ENCODE results near the gene CDC42. TPM values are rescaled to one million over a fixed set of nuclear protein-coding genes. Genes with fewer than 3 reads are reported as not detected.
A peak's percentile ranks its signal among the peaks of the same experiment; 100 is the strongest.
"Not testable (repeated sequence)": the region's sequence is repeated elsewhere in the genome, so short reads cannot be mapped to it uniquely, and the experiment has no call there.

Gene CDC42
- 10 to 100 TPM; 39.9 to 72.1 TPM for total RNA-seq

GRCh38 chr1:22052115-22053016 is at the start of gene CDC42:
Gene CDC42 (plus strand): TSS chr1:22052709. CDS start chr1:22078479, 25,770 bp downstream.
- 18 to 40% methylated on average over 24 to 53 of the region's 81 CpGs for WGBS, 2 donors
- Histone ChIP-seq H3K9me3 (no peaks in the 10 kb centered on the region), H3K27ac (peak within 1 kb of the TSS; percentile 99 to 100 (median 100)), H3K27me3 (no peaks in the 10 kb centered on the region), H3K36me3 (replicated peaks in 1 of 2; ENCODE audit: insufficient read depth in 1 of 2, low read depth in 2 of 2) (no peaks in the 10 kb centered on the region), H3K4me1 (peaks cover 33% of the 10 kb centered on the region), H3K4me3 (peak within 1 kb of the TSS; percentile 33 to 76)
- ATAC-seq (peak; percentile 96), DNase-seq (peak; percentile 97 to 99 (median 98))
- intact Hi-C loops (cut with DNase I), result no loop called here
- TF ChIP-seq POLR2A (IDR thresholded peaks at IDR 0.05) (peak; percentile 98 to 99 (median 98)), CTCF (IDR thresholded peaks at IDR 0.05) (peak in 1 of 7 experiments; percentile 7)

GRCh38 chr1:22002875-22003274 is 49.6 kb upstream of the CDC42 start:
- H3K27me3 ChIP-seq; intact Hi-C loops (cut with DNase I); ATAC-seq; H3K9me3 ChIP-seq; H3K36me3 ChIP-seq (replicated peaks in 1 of 2; ENCODE audit: insufficient read depth in 1 of 2, low read depth in 2 of 2): not testable (repeated sequence)
- Histone ChIP-seq H3K27ac (peak overlapping the region; percentile 90 to 97 (median 94)), H3K4me1 (peaks cover 44% of the 10 kb centered on the region), H3K4me3 (peak overlapping the region; percentile 57 to 65)
- WGBS, 2 donors, result 36 to 63% methylated on average over 7 to 8 of the region's 8 CpGs
- TF ChIP-seq POLR2A (IDR thresholded peaks at IDR 0.05), result peak in 2 of 3 donors; percentile 52 to 53
- peak in 3 of 4 donors; percentile 29 to 43 (median 34) for DNase-seq

GRCh38 chr1:22003959-22004358 is 48.5 kb upstream of the CDC42 start:
- H3K36me3 ChIP-seq (replicated peaks in 1 of 2; ENCODE audit: insufficient read depth in 1 of 2, low read depth in 2 of 2); intact Hi-C loops (cut with DNase I); DNase-seq; ATAC-seq; H3K9me3 ChIP-seq; H3K27me3 ChIP-seq: not testable (repeated sequence)
- Histone ChIP-seq H3K4me3 (peak overlapping the region; percentile 33 to 57), H3K4me1 (peaks cover 41% of the 10 kb centered on the region), H3K27ac (peak overlapping the region in 3 of 4 donors; percentile 90 to 97 (median 96))
- 29 to 46% methylated on average over 1 to 3 of the region's 3 CpGs for WGBS, 2 donors
- peak in 2 of 3 donors; percentile 20 for TF ChIP-seq POLR2A (IDR thresholded peaks at IDR 0.05)

GRCh38 chr1:22005261-22006149 is 47.0 kb upstream of the CDC42 start:
- H3K9me3 ChIP-seq; H3K36me3 ChIP-seq (replicated peaks in 1 of 2; ENCODE audit: insufficient read depth in 1 of 2, low read depth in 2 of 2); intact Hi-C loops (cut with DNase I); ATAC-seq; H3K27me3 ChIP-seq: not testable (repeated sequence)
- peak; percentile 74 to 81 (median 77) for DNase-seq
- Histone ChIP-seq H3K4me3 (peak overlapping the region; percentile 3 to 33), H3K4me1 (peaks cover 26% of the 10 kb centered on the region), H3K27ac (peak overlapping the region; percentile 59 to 97 (median 84))
- TF ChIP-seq CTCF (IDR thresholded peaks at IDR 0.05) (peak in 6 of 7 experiments; percentile 25 to 44 (median 40)), POLR2A (IDR thresholded peaks at IDR 0.05) (peak; percentile 44 to 77 (median 68))
- WGBS, 2 donors, result 29 to 59% methylated on average over 10 to 18 of the region's 18 CpGs

GRCh38 chr1:22006736-22007135 is 45.8 kb upstream of the CDC42 start:
- not testable (repeated sequence) for H3K9me3 ChIP-seq

More at GRCh38 chr1:22006736-22007135, 45.8 kb upstream of the CDC42 start:
- H3K36me3 ChIP-seq (replicated peaks in 1 of 2; ENCODE audit: insufficient read depth in 1 of 2, low read depth in 2 of 2); H3K27me3 ChIP-seq; H3K4me3 ChIP-seq; intact Hi-C loops (cut with DNase I); ATAC-seq: not testable (repeated sequence)
- Histone ChIP-seq H3K27ac (peak overlapping the region in 3 of 4 donors; percentile 12 to 96 (median 71)), H3K4me1 (peaks cover 17% of the 10 kb centered on the region)
- WGBS, 2 donors, result 30 to 39% methylated on average over 2 to 12 of the region's 13 CpGs
- DNase-seq, result peak in 3 of 4 donors; percentile 41 to 46 (median 43)
